ENCODE data around the gene USP11. TPM values are rescaled to one million over a fixed set of nuclear protein-coding genes. Genes with fewer than 3 reads are reported as not detected.

The USP11 gene
- total RNA-seq, 1 experiment from 2014 or later = 62.0 TPM

DNA sequence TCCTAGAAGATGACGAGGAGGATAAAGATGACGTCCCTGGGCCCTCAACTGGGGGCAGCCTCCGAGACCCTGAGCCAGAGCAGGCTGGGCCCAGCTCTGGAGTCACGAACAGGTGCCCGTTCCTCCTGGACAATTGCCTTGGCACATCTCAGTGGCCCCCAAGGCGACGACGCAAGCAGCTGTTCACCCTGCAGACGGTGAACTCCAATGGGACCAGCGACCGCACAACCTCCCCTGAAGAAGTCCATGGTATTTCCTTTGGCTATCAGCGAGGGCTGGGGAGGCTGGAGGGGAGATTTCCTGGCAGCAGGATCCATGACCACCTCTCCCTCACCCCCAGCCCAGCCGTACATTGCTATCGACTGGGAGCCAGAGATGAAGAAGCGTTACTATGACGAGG, 11.9 kb downstream of the USP11 start:
- H4K20me1 ChIP-seq (ENCODE audit: insufficient read depth) = no peaks in the 10 kb centered on the region
- no peak for TF ChIP-seq EZH2 (IDR thresholded peaks at IDR 0.05)
- TF ChIP-seq ELF1 (IDR thresholded peaks at IDR 0.05; ENCODE audit: borderline replicate concordance, low read depth) = no peak
- TF ChIP-seq YY1 (IDR thresholded peaks at IDR 0.05; ENCODE audit: extremely low read depth, insufficient replicate concordance, low read depth, low read length) = no peak
- TF ChIP-seq, protein P1, sequence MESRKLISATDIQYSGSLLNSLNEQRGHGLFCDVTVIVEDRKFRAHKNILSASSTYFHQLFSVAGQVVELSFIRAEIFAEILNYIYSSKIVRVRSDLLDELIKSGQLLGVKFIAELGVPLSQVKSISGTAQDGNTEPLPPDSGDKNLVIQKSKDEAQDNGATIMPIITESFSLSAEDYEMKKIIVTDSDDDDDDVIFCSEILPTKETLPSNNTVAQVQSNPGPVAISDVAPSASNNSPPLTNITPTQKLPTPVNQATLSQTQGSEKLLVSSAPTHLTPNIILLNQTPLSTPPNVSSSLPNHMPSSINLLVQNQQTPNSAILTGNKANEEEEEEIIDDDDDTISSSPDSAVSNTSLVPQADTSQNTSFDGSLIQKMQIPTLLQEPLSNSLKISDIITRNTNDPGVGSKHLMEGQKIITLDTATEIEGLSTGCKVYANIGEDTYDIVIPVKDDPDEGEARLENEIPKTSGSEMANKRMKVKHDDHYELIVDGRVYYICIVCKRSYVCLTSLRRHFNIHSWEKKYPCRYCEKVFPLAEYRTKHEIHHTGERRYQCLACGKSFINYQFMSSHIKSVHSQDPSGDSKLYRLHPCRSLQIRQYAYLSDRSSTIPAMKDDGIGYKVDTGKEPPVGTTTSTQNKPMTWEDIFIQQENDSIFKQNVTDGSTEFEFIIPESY (IDR thresholded peaks at IDR 0.05; ENCODE audit: extremely low read depth, insufficient replicate concordance, low read length) = no peak
- TF ChIP-seq JUND (IDR thresholded peaks at IDR 0.05) = no peak
- TF ChIP-seq, protein P2, sequence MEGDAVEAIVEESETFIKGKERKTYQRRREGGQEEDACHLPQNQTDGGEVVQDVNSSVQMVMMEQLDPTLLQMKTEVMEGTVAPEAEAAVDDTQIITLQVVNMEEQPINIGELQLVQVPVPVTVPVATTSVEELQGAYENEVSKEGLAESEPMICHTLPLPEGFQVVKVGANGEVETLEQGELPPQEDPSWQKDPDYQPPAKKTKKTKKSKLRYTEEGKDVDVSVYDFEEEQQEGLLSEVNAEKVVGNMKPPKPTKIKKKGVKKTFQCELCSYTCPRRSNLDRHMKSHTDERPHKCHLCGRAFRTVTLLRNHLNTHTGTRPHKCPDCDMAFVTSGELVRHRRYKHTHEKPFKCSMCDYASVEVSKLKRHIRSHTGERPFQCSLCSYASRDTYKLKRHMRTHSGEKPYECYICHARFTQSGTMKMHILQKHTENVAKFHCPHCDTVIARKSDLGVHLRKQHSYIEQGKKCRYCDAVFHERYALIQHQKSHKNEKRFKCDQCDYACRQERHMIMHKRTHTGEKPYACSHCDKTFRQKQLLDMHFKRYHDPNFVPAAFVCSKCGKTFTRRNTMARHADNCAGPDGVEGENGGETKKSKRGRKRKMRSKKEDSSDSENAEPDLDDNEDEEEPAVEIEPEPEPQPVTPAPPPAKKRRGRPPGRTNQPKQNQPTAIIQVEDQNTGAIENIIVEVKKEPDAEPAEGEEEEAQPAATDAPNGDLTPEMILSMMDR (IDR thresholded peaks at IDR 0.05 in 2 of 3, conservative IDR thresholded peaks at IDR 0.05 in 1 of 3; ENCODE audit: borderline replicate concordance in 1 of 3, insufficient read depth in 1 of 3, low read depth in 2 of 3, low read length in 2 of 3) = no peak
- no peak for TF ChIP-seq FOSL1 (IDR thresholded peaks at IDR 0.05; ENCODE audit: low read depth)
- no peak for TF ChIP-seq CBX3 (IDR thresholded peaks at IDR 0.05; ENCODE audit: low read depth)
- BruUV-seq (replicated peaks) = no TSS peak
- H2AFZ ChIP-seq (ENCODE audit: low read depth, low read length, poor library complexity, severe bottlenecking) = no peak overlapping the region
- ChIA-PET RAD21 (ENCODE audit: low non-redundant PET in 1 of 2, low total read pairs in 2 of 2, uncharacterized antibody in 2 of 2, unreplicated experiment in 2 of 2) (no interaction called here), CTCF (no interaction called here), POLR2A (no interaction called here)
- no peak overlapping the region for H3K27ac ChIP-seq (ENCODE audit: low read depth, low read length)
- H3K79me2 ChIP-seq (ENCODE audit: insufficient read depth, low read length) = no peaks in the 10 kb centered on the region
- H3K9me2 ChIP-seq (ENCODE audit: insufficient read depth) = no peaks in the 10 kb centered on the region
- no peaks in the 10 kb centered on the region for H3K4me1 ChIP-seq (ENCODE audit: control insufficient read depth in 1 of 2, insufficient read depth in 2 of 2, low read length in 2 of 2)
- no peak overlapping the region for H3K4me3 ChIP-seq (replicated peaks in 1 of 2; ENCODE audit: low read depth in 1 of 2, low read length in 2 of 2)
- no peaks in the 10 kb centered on the region for H3K9me3 ChIP-seq (ENCODE audit: control insufficient read depth in 1 of 2, insufficient read depth in 1 of 2, low read depth in 1 of 2, low read length in 2 of 2)
- intact Hi-C loops (cut with micrococcal nuclease) = no loop called here
- H3K27me3 ChIP-seq (ENCODE audit: insufficient read depth, low read length) = no peaks in the 10 kb centered on the region
- H3K36me3 ChIP-seq (ENCODE audit: control insufficient read depth in 1 of 2, insufficient read depth in 2 of 2, low read length in 2 of 2) = no peaks in the 10 kb centered on the region; a peak in 1 of 4 replicates
- H3K4me2 ChIP-seq (ENCODE audit: low read length) = no peak overlapping the region
- no peak for ATAC-seq
- H3K9ac ChIP-seq (ENCODE audit: low read length) = no peak overlapping the region
- no peak for DNase-seq (ENCODE audit: low read depth, low spot score)
